T-helper 9 cell (primary cell): Measurements from ENCODE around the gene ZCCHC24.
"Not testable (repeated sequence)": the region's sequence is repeated elsewhere in the genome, so short reads cannot be mapped to it uniquely, and the experiment has no call there.

Experiments
- DNase-seq: peaks from one replicate; pipeline ENCODE4 v3.0.0-alpha.2; 2020

Gene ZCCHC24

GRCh38 chr10:79342811-79343561 is 102.4 kb downstream of the ZCCHC24 start:
- DNase-seq = no peak

- DNase-seq = no peak
These were observed 103.1 kb downstream of the ZCCHC24 start for GRCh38 chr10:79342295-79342761.

DNA sequence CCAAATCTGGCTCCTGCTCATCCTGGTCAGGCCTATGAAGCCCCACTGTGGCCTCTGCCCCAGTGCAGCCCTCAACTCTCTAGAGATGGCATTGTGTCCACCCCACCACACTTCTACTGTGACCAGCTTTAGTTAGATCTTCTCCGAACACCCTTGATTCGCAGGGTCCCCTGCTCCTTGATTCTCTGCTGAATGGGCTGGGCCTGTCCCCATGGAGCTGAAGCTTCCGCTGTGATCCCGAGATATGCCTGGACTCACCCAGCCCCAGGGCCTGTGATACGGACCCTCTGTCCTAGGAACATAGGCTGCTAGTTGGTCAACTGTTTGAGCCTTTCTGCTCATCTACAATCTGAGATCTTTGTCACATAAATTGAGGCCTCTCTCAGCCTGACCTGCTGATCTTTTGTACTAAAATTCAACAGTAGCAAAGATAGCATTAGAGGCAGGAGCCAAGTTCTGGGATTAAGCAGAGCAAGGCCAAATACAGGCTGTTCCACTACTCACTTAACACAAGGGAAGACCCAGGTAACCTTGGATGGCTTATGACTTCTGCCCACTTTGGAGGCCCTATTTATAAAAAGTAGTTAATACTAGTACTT is 104.7 kb downstream of the ZCCHC24 start:
- no peak for DNase-seq

DNA sequence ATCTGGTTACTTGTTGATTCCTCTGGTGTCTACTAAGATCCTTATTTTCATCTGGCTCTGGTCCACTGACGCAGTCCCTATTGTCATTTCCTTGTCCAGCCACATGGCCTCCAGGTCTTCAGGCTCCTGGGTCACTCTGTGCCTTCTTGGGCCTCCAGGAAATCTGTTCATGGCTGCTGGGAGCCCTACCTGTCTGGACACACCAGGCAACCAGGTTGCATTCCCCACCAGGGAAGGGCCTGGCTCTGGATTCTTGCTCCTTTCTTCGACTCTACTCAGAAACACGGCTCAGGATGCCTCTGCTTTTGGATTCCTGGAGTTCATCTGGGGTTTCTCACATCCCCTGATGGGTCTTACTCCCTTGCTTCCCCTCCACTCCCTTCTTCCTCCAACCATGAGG is 106.2 kb downstream of the ZCCHC24 start:
- DNase-seq = no peak

DNA sequence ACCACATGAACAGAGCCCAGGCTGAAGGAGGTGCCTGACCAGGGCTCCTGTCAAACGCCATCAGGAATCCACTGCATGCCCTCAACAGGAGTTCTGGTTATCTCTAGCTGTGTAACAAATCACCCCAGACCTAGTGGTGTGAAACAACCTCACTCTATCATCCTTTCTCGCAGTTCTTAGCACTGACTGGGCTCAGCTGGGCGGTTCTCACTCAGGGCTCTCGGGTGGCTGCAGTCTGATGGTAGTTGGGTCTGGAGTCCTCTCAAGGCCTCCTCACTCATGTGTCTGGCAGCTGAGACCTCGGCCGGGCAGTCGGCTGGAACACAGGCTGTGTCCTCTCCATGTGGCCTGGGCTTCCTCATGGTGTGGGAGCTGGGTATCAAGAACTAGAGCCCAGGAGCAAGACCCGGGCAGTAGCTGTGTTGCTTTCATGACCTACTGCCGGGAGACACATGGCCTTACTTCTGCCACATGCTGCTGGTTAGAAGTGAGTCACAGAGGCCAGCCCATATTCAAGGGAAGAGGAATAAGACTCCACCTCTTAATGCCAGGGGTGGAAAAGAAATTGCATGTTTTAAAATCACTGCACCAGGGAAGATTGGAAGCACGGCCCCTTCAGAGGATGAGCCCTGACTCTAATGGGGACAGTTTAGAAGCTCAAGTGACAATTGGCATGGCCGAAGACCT is 107.5 kb downstream of the ZCCHC24 start:
- DNase-seq = not testable (repeated sequence)

DNA sequence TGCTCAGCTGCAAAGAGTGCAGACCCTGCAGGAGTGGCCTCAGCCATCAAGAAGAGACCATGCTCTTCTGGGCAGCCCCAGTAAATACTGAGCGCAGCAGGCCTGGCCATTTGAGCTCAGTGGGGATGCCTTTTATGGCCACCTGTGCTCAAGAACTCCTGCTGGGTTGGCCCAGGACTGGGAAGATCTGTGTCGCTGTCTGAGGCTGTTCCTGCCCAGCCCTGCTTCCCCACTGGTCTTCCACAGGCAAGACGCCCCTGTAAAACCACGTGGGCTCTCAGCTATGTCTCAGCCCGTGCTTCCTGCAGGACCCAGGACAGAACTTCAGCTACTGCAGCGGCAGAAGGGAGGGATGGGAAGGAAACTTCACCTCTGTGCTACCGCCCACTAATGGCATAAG is 108.7 kb downstream of the ZCCHC24 start:
- no peak for DNase-seq

- DNase-seq = no peak
These were observed 109.1 kb downstream of the ZCCHC24 start for GRCh38 chr10:79336276-79336675.

GRCh38 chr10:79335470-79336235 is 109.8 kb downstream of the ZCCHC24 start:
- DNase-seq = no peak

DNA sequence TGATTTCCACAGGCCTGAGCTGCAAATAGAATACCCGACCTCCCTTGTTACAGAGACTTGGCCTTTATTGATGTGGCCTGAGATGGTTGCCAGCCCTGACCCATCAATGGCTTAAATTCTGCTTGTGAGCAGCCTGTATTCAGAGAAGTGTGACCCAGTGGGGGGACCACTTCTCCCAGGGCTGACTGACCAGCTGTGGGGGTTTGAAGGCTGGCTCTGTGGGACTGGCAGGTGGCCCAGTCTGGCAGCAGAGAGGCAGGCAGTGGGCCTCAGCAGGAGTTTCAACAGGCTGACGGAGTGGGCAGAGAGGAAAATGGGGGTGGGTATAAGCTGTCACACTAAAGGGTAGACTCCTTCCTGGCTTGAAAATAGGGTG is 110.3 kb downstream of the ZCCHC24 start:
- no peak for DNase-seq

- no peak for DNase-seq
These were observed 110.9 kb downstream of the ZCCHC24 start for GRCh38 chr10:79334573-79334972.

DNA sequence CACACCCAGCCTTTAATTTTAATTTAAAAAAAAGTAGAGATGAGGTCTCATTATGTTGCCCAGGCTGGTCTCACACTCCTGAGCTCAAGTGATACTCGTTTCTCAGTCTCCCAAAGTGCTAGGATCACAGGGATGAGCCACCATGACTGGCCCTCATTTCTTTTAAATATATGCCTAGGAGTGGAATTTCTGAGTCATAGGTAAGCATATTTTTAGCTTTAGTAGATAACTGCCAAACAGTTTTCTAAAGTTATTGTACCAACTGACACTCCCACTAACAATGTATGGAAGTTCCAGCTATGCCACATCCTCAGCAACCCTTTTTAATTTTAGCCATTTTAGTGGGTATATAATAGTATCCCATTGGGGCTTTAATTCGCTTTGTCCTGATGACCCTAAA is 111.9 kb downstream of the ZCCHC24 start:
- no peak for DNase-seq

DNA sequence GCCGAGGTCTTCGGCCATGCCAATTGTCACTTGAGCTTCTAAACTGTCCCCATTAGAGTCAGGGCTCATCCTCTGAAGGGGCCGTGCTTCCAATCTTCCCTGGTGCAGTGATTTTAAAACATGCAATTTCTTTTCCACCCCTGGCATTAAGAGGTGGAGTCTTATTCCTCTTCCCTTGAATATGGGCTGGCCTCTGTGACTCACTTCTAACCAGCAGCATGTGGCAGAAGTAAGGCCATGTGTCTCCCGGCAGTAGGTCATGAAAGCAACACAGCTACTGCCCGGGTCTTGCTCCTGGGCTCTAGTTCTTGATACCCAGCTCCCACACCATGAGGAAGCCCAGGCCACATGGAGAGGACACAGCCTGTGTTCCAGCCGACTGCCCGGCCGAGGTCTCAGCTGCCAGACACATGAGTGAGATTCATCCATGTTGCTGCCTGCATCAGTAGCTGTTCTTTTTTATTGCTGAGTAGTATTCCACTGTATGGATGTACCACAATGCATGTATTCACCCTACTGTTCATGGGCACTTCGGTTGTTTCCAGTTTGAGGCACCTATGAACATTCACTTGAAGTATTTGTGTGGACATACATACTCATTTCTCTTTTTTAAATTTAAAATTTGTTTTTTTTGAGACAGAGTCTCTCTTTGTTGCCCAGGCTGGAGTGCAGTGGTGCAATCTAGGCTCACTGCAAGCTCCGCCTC is 112.7 kb downstream of the ZCCHC24 start:
- not testable (repeated sequence) for DNase-seq
